ENCODE results near the gene HAPLN3. TPM values are rescaled to one million over a fixed set of nuclear protein-coding genes. Genes with fewer than 3 reads are reported as not detected.

The HAPLN3 gene
- total RNA-seq, 2 experiments from 2014 or later, result 79.0 to 80.2 TPM

- Mint-ChIP-seq H3K9me3 (no peaks in the 10 kb centered on the region), H3K36me3 (ENCODE audit: low read depth) (peaks cover 44% of the 10 kb centered on the region), H3K4me3 (no peak overlapping the region), H3K27me3 (no peaks in the 10 kb centered on the region), H3K27ac (no peak overlapping the region), H3K4me1 (ENCODE audit: low read depth) (no peaks in the 10 kb centered on the region)
- H3K27ac ChIP-seq (ENCODE audit: low read depth in 1 of 2, low read length in 2 of 2), result no peak overlapping the region
- no peak overlapping the region for H3K4me3 ChIP-seq (ENCODE audit: low read length)
- ChIA-PET POLR2A (no interaction called here), CTCF (no interaction called here)
- no peak for TF ChIP-seq CTCF (IDR thresholded peaks at IDR 0.05)
- H3K36me3 ChIP-seq (ENCODE audit: insufficient read depth, low read length), result peaks cover 22% of the 10 kb centered on the region
- ATAC-seq (ENCODE audit: poor library complexity) (no peak), DNase-seq (no peak)
- intact Hi-C loops (cut with DNase I, micrococcal nuclease), result loop anchor here in 1 of 2 experiments (5.0 kb wide), 1 partner anchor 56 kb away; no protein-coding TSS in a partner anchor
- H3K9me3 ChIP-seq (ENCODE audit: control insufficient read depth in 1 of 2, insufficient read depth in 1 of 2, low read length in 2 of 2), result no peaks in the 10 kb centered on the region
- no peaks in the 10 kb centered on the region for H3K4me1 ChIP-seq (ENCODE audit: insufficient read depth, low read length)
- H3K27me3 ChIP-seq (ENCODE audit: control insufficient read depth in 1 of 2, insufficient read depth in 2 of 2, low read length in 2 of 2), result no peaks in the 10 kb centered on the region
These were observed 21.6 kb downstream of the HAPLN3 start for GRCh38 chr15:88873786-88874185.

- H3K4me1 Mint-ChIP-seq (ENCODE audit: low read depth), result no peaks in the 10 kb centered on the region
- no peaks in the 10 kb centered on the region for H3K27me3 ChIP-seq (ENCODE audit: control insufficient read depth in 1 of 2, insufficient read depth in 2 of 2, low read length in 2 of 2)
- DNase-seq (no peak), ATAC-seq (ENCODE audit: poor library complexity) (no peak)
- TF ChIP-seq CTCF (IDR thresholded peaks at IDR 0.05), result no peak
- no peaks in the 10 kb centered on the region for H3K9me3 ChIP-seq (ENCODE audit: control insufficient read depth in 1 of 2, insufficient read depth in 1 of 2, low read length in 2 of 2)
- H3K4me3 Mint-ChIP-seq, result no peak overlapping the region
- H3K27ac ChIP-seq (ENCODE audit: low read depth in 1 of 2, low read length in 2 of 2), result no peak overlapping the region
- ChIA-PET CTCF (no interaction called here), POLR2A (no interaction called here)
- intact Hi-C loops (cut with DNase I, micrococcal nuclease), result loop anchor here in 1 of 2 experiments (5.0 kb wide), 1 partner anchor 55 kb away; no protein-coding TSS in a partner anchor
- H3K4me1 ChIP-seq (ENCODE audit: insufficient read depth, low read length), result no peaks in the 10 kb centered on the region
- peaks cover 37% of the 10 kb centered on the region for H3K36me3 Mint-ChIP-seq (ENCODE audit: low read depth)
- H3K36me3 ChIP-seq (ENCODE audit: insufficient read depth, low read length), result peaks cover 11% of the 10 kb centered on the region
- H3K9me3 Mint-ChIP-seq, result no peaks in the 10 kb centered on the region
- H3K27ac Mint-ChIP-seq, result no peak overlapping the region
- no peak overlapping the region for H3K4me3 ChIP-seq (ENCODE audit: low read length)
- H3K27me3 Mint-ChIP-seq, result no peaks in the 10 kb centered on the region
These were observed 22.6 kb downstream of the HAPLN3 start for GRCh38 chr15:88872706-88873105.

- H3K9me3 Mint-ChIP-seq, result no peaks in the 10 kb centered on the region
- POLR2A ChIA-PET, result no interaction called here
- no peak overlapping the region for H3K4me3 Mint-ChIP-seq
These were observed 23.2 kb downstream of the HAPLN3 start for GRCh38 chr15:88872106-88872505.

More at GRCh38 chr15:88872106-88872505, 23.2 kb downstream of the HAPLN3 start:
- H3K4me1 Mint-ChIP-seq (ENCODE audit: low read depth), result no peaks in the 10 kb centered on the region
- CTCF ChIA-PET, result no interaction called here
- no peak for DNase-seq
- no peak overlapping the region for H3K27ac Mint-ChIP-seq
- no peak overlapping the region for H3K27ac ChIP-seq (ENCODE audit: low read depth in 1 of 2, low read length in 2 of 2)
- peaks cover 34% of the 10 kb centered on the region for H3K36me3 Mint-ChIP-seq (ENCODE audit: low read depth)
- H3K4me1 ChIP-seq (ENCODE audit: insufficient read depth, low read length), result no peaks in the 10 kb centered on the region
- H3K27me3 Mint-ChIP-seq, result no peaks in the 10 kb centered on the region
- no peaks in the 10 kb centered on the region for H3K9me3 ChIP-seq (ENCODE audit: control insufficient read depth in 1 of 2, insufficient read depth in 1 of 2, low read length in 2 of 2)
- ATAC-seq (ENCODE audit: poor library complexity), result no peak
- intact Hi-C loops (cut with DNase I, micrococcal nuclease), result loop anchor here in 1 of 2 experiments (5.0 kb wide), 1 partner anchor 55 kb away; no protein-coding TSS in a partner anchor
- no peak for TF ChIP-seq CTCF (IDR thresholded peaks at IDR 0.05)
- no peak overlapping the region for H3K4me3 ChIP-seq (ENCODE audit: low read length)
- H3K36me3 ChIP-seq (ENCODE audit: insufficient read depth, low read length), result peaks cover 8% of the 10 kb centered on the region
- no peaks in the 10 kb centered on the region for H3K27me3 ChIP-seq (ENCODE audit: control insufficient read depth in 1 of 2, insufficient read depth in 2 of 2, low read length in 2 of 2)

All from CD4-positive, alpha-beta T cell (primary cell).